ENCODE data around the gene MAD2L2. TPM values are rescaled to one million over a fixed set of nuclear protein-coding genes. Genes with fewer than 3 reads are reported as not detected.

The MAD2L2 gene
- polyA plus RNA-seq, 1 experiment, result 77.1 TPM

DNA sequence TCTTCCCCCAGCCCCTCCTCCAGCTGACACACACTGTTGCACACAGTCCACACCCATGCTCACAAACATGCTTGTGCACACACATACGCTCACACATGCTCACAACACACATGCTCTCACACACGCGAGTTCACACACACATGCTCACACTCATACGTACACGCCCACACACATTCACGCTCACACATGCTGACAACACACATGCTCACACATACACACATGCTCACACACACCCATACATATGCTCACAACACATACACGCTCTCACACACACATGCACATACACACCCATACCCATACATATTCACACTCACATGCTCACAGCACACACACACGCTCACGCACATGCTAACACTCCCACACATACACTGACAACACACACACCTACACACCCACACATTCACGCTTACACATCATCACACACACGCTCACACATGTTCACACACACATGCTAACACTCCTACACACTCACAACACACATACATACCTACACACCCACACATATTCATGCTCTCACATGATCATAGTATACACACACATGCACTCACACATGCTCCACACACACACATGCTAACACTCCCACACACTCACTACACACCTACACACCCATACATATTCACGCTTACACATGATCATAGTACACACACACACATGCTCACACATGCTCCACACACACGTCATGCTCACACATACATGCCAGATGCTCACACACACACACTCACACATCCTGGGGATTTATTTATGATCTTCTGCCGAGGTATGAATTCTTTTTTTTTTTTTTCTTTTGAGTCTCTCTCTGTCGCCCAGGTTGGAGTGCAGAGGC lies 21.2 kb upstream of the MAD2L2 start:
- Histone ChIP-seq H3K36me3 (ENCODE audit: control insufficient read depth, insufficient read depth, low read length) (no peaks in the 10 kb centered on the region), H3K27me3 (ENCODE audit: control insufficient read depth, insufficient read depth, low read length) (peaks cover 27% of the 10 kb centered on the region), H3K4me3 (ENCODE audit: low read depth, low read length) (no peak overlapping the region)
- ChIA-PET POLR2A (no interaction called here), CTCF (no interaction called here)
- DNase-seq (ENCODE audit: low read depth), result no peak
- TF ChIP-seq, protein P1, sequence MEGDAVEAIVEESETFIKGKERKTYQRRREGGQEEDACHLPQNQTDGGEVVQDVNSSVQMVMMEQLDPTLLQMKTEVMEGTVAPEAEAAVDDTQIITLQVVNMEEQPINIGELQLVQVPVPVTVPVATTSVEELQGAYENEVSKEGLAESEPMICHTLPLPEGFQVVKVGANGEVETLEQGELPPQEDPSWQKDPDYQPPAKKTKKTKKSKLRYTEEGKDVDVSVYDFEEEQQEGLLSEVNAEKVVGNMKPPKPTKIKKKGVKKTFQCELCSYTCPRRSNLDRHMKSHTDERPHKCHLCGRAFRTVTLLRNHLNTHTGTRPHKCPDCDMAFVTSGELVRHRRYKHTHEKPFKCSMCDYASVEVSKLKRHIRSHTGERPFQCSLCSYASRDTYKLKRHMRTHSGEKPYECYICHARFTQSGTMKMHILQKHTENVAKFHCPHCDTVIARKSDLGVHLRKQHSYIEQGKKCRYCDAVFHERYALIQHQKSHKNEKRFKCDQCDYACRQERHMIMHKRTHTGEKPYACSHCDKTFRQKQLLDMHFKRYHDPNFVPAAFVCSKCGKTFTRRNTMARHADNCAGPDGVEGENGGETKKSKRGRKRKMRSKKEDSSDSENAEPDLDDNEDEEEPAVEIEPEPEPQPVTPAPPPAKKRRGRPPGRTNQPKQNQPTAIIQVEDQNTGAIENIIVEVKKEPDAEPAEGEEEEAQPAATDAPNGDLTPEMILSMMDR (IDR thresholded peaks at IDR 0.05; ENCODE audit: insufficient read depth, low read depth, low read length), result no peak

DNA sequence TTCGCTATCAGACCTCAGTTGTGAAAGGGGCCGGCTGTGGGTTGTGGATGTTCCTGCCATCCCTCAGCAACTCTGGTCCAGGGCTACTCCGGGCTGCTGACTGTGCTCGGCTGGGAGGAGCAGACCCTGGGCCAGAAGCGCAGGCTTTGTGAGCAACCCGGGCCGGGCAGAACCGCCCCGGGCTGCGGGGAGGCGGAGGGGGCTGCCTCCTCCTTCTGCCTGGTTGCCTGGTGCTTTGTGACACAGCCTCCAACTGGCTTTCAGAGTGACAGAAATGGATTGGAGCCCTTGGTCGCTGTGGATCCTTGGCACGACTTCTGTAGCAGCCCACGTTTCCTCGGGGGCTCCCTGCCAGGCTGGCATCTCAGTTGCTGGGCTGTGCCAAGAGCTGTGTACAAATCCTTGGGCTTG lies 20.6 kb upstream of the MAD2L2 start:
- Histone ChIP-seq H3K27me3 (ENCODE audit: control insufficient read depth, insufficient read depth, low read length) (peaks cover 29% of the 10 kb centered on the region), H3K4me3 (ENCODE audit: low read depth, low read length) (no peak overlapping the region), H3K36me3 (ENCODE audit: control insufficient read depth, insufficient read depth, low read length) (no peaks in the 10 kb centered on the region)
- TF ChIP-seq, protein P1 (IDR thresholded peaks at IDR 0.05; ENCODE audit: insufficient read depth, low read depth, low read length), result no peak
- ChIA-PET POLR2A (no interaction called here), CTCF (interaction anchor here (1.7 to 7.9 kb wide), 3 partner anchors 8 to 56 kb away, joined by 3 to 30 read pairs (median 4); no protein-coding TSS in a partner anchor)
- DNase-seq (ENCODE audit: low read depth), result no peak

DNA sequence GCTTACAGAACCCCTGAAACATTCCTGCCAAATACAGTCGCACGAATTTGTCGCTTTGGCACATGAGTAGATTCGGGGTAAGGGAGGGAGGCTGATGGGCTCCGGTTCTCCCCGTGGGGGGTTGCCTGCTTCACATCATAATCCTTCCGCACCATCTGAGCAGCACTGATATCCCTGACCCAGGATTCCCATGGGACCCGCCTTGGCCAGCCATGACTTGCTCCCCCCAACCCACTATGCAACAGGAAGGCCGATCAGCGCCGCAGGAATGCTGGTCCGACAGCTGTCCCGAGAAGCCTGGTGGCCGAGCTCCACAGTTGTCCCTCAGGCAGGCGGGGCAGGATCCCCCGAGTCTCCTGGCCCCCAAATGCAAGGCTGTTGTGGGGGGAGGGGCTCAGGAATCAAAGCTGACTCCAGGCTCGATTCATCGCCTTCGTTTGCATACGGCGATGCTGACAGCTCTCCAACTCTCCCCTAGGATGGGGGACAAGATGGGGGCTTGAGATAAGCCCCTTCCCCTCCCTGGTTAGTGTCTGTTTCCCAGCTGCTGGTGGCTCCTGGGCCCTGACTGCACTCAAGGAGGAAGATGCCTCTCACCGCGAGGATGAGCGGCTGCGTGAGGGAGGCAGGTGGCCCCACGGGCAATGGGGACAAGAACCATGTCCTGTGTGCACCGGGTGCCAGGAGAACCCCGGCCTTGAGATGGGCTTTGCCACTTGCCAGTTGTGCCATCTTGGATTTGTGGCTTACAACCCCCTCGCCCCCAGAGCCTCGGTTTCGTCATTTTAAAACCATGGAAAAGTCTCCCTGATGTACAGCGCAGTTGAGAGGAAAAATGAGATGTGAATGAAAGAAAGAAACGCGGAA lies 19.9 kb upstream of the MAD2L2 start:
- H3K36me3 ChIP-seq (ENCODE audit: control insufficient read depth, insufficient read depth, low read length), result no peaks in the 10 kb centered on the region
- DNase-seq (ENCODE audit: low read depth), result no peak
- ChIA-PET POLR2A (no interaction called here), CTCF (interaction anchor here (0.8 to 7.9 kb wide), 4 partner anchors 9 to 86 kb away, joined by 3 to 30 read pairs (median 4); no protein-coding TSS in a partner anchor)
- peaks cover 29% of the 10 kb centered on the region for H3K27me3 ChIP-seq (ENCODE audit: control insufficient read depth, insufficient read depth, low read length)
- TF ChIP-seq, protein P1 (IDR thresholded peaks at IDR 0.05; ENCODE audit: insufficient read depth, low read depth, low read length), result no peak
- no peak overlapping the region for H3K4me3 ChIP-seq (ENCODE audit: low read depth, low read length)

DNA sequence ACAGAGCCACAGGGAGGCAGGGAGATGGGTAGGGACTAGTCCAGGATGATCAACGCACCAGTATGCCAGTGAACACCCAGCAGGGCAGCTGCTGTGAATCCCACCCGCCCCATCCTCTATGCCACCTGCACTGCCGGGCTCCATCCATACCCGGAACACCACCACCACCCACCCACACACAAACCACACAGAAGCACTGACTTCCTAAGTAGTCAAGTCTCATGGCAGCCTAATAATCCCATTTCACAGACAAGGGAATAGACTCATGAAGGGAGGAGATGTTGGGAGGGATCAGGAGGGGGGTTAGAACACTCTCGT lies 16.9 kb upstream of the MAD2L2 start:
- no peak for DNase-seq (ENCODE audit: low read depth)
- TF ChIP-seq, protein P1 (IDR thresholded peaks at IDR 0.05; ENCODE audit: insufficient read depth, low read depth, low read length), result no peak
- CTCF ChIA-PET, result interaction anchor here (7.9 kb wide), 1 partner anchor 12 kb away, joined by 30 read pairs; no protein-coding TSS in a partner anchor
- POLR2A ChIA-PET, result no interaction called here
- Histone ChIP-seq H3K27me3 (ENCODE audit: control insufficient read depth, insufficient read depth, low read length) (peaks cover 27% of the 10 kb centered on the region), H3K36me3 (ENCODE audit: control insufficient read depth, insufficient read depth, low read length) (no peaks in the 10 kb centered on the region), H3K4me3 (ENCODE audit: low read depth, low read length) (no peak overlapping the region)

Data from BJ (cell line).